ENCODE data around the gene BANP. TPM values are rescaled to one million over a fixed set of nuclear protein-coding genes. Genes with fewer than 3 reads are reported as not detected.
"Not testable (repeated sequence)": the region's sequence is repeated elsewhere in the genome, so short reads cannot be mapped to it uniquely, and the experiment has no call there.

BANP gene
- total RNA-seq, 1 experiment from 2014 or later, result 22.6 TPM

GRCh38 chr16:88026964-88027938 is 76.0 kb downstream of the BANP start:
- DNase-seq (ENCODE audit: low read depth, low spot score) (no peak), ATAC-seq (no peak)
- Histone ChIP-seq H3K9me3 (ENCODE audit: control insufficient read depth, insufficient read depth, low read depth, low read length) (no peaks in the 10 kb centered on the region), H3K27ac (ENCODE audit: low read length) (no peak overlapping the region), H3K27me3 (ENCODE audit: control insufficient read depth, insufficient read depth, low read length) (no peaks in the 10 kb centered on the region), H3K4me1 (ENCODE audit: control insufficient read depth, insufficient read depth, low read length) (no peaks in the 10 kb centered on the region), H3K36me3 (ENCODE audit: control insufficient read depth, insufficient read depth, low read length) (no peaks in the 10 kb centered on the region), H3K4me3 (ENCODE audit: low read depth in 2 of 2, low read length in 2 of 2) (no peak overlapping the region)
- POLR2A ChIA-PET, result no interaction called here
- in situ Hi-C loops (cut with HindIII; ENCODE audit: low pct_unique_long_range_greater_than_20kb, low sequenced_read_pairs) (no loop called here), intact Hi-C loops (cut with micrococcal nuclease; ENCODE audit: unreplicated experiment) (no loop called here)
- BruUV-seq (replicated peaks), result no TSS peak
- CTCF ChIA-PET, result no interaction called here
- TF ChIP-seq TCF7L2 (IDR thresholded peaks at IDR 0.05; ENCODE audit: low read depth, low read length) (no peak), CTCF (IDR thresholded peaks at IDR 0.05) (no peak), REST (IDR thresholded peaks at IDR 0.05; ENCODE audit: insufficient read depth in 1 of 2, low read depth in 2 of 2, low read length in 1 of 2) (no peak), POLR2AphosphoS5 (IDR thresholded peaks at IDR 0.05; ENCODE audit: low read depth, low read length) (no peak), SIN3A (IDR thresholded peaks at IDR 0.05; ENCODE audit: borderline replicate concordance, insufficient read depth, low read depth, low read length) (no peak)

- intact Hi-C loops (cut with micrococcal nuclease; ENCODE audit: unreplicated experiment); H3K36me3 ChIP-seq (ENCODE audit: control insufficient read depth, insufficient read depth, low read length); BruUV-seq (replicated peaks); H3K9me3 ChIP-seq (ENCODE audit: control insufficient read depth, insufficient read depth, low read depth, low read length); H3K27me3 ChIP-seq (ENCODE audit: control insufficient read depth, insufficient read depth, low read length); DNase-seq (ENCODE audit: low read depth, low spot score); in situ Hi-C loops (cut with HindIII; ENCODE audit: low pct_unique_long_range_greater_than_20kb, low sequenced_read_pairs); ATAC-seq; H3K27ac ChIP-seq (ENCODE audit: low read length); CTCF ChIA-PET; POLR2A ChIA-PET; H3K4me3 ChIP-seq (ENCODE audit: low read depth in 2 of 2, low read length in 2 of 2); H3K4me1 ChIP-seq (ENCODE audit: control insufficient read depth, insufficient read depth, low read length): not testable (repeated sequence)
Measured at GRCh38 chr16:88028177-88028930, 77.1 kb downstream of the BANP start.
